ENCODE data around the gene SDE2.

GRCh38 chr1:226023735-226024134, 24.6 kb upstream of the SDE2 start:
- TF ChIP-seq CTCF (IDR thresholded peaks at IDR 0.05; ENCODE audit: insufficient read depth, low read length, poor library complexity, severe bottlenecking): no peak
- TF ChIP-seq EZH2phosphoT487 (conservative IDR thresholded peaks at IDR 0.05; ENCODE audit: low read length): no peak
